ENCODE results near the gene ATP11A.

GRCh38 chr13:112713517-112714253, 23.8 kb downstream of the ATP11A start:
- no peak for TF ChIP-seq CTCF (conservative IDR thresholded peaks at IDR 0.05; ENCODE audit: low read depth, low read length)
- no peak for TF ChIP-seq EZH2 (IDR thresholded peaks at IDR 0.05; ENCODE audit: borderline replicate concordance, low read depth, low read length, poor library complexity, severe bottlenecking)
